AG04449 (cell line): ENCODE measurements around the gene RAD9A.

Source experiments
- CTCF ChIA-PET: fragments of 350-600 bp; formaldehyde crosslinking; extraction: SDS; loops from one replicate; lab custom pipeline; 2021; ENCODE audit warnings: antibody characterized with exemption; lab: Yijun Ruan, JAX
- POLR2A ChIA-PET: fragments of 400-600, 350-600 bp; formaldehyde crosslinking; extraction: SDS; loops from one replicate; lab custom pipeline; 2020; ENCODE audit warnings: antibody characterized with exemption, inconsistent platforms; lab: Yijun Ruan, JAX
- DNase-seq: peaks from one replicate; pipeline ENCODE4 v3.0.0-alpha.2; 2010; ENCODE audit warnings: low read depth, low spot score
- H3K4me3 ChIP-seq: 2 replicates; pipeline ENCODE4 v1.5.1; 2011; ENCODE audit warnings: low read depth, mild to moderate bottlenecking, control low read depth, low read length
- CTCF ChIP-seq: IDR thresholded peaks from one replicate; pipeline ENCODE4 v1.5.1; 2011; ENCODE audit warnings: mild to moderate bottlenecking, moderate library complexity, low read length, control low read depth, inconsistent platforms; ENCODE audit not compliant: insufficient read depth; ENCODE audit errors: missing control alignments

Gene RAD9A

DNA sequence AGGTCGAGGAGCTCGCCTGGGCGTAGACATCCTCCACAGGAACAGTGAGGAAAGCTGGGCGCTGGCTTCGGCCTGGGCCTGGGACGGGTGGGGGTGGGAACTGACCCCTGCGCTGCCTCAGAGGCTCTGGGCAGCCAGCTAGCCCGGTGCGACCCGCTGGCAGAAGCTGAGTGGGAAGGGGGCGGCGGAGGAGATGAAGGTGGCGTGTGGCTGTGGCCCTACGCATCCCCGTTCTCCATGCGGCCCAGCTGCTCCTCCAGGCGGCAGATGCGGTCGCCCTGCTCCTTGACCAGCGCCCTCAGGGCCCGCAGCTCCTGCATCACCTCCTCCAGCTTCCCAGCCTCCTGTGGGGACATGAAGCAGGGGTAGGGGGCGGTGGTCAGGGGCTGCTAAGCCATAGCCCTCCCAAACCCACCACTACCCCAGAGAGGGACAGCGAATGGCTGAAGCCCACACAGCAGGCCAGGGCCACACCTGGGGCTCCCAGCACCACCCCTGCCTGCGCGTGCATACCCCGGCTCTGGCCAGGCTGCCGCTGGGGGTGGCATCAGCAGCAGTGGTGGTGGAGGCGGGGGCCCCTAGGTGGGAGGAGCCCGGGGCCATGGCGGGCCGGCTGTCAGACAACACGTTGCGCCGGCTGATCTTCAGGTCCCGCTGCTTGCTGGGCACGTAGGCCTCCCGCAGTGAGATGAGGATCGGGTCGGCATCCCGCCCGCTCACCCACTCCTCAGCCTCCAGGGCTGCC, 46.5 kb downstream of the RAD9A start:
- H3K4me3 ChIP-seq, result no peak overlapping the region
- no peak for TF ChIP-seq CTCF
- ChIA-PET POLR2A (interaction anchor here (1.2 kb wide), 1 partner anchor 30 kb away, joined by 3 read pairs; the partner anchor contains the start of gene TMEM134), CTCF (interaction anchor here (0.7 to 2.1 kb wide), 4 partner anchors 9 to 37 kb away, joined by 3 to 9 read pairs (median 3); partner anchors contain the start of gene RPS6KB2)
- no peak for DNase-seq

GRCh38 chr11:67439321-67440228, 47.8 kb downstream of the RAD9A start:
- ChIA-PET CTCF (interaction anchor here (0.8 to 2.1 kb wide), 2 partner anchors 11 to 29 kb away, joined by 3 to 9 read pairs; partner anchors contain the start of gene RPS6KB2), POLR2A (no interaction called here)
- H3K4me3 ChIP-seq, result no peak overlapping the region
- DNase-seq, result no peak
- peak; percentile 38 for TF ChIP-seq CTCF

DNA sequence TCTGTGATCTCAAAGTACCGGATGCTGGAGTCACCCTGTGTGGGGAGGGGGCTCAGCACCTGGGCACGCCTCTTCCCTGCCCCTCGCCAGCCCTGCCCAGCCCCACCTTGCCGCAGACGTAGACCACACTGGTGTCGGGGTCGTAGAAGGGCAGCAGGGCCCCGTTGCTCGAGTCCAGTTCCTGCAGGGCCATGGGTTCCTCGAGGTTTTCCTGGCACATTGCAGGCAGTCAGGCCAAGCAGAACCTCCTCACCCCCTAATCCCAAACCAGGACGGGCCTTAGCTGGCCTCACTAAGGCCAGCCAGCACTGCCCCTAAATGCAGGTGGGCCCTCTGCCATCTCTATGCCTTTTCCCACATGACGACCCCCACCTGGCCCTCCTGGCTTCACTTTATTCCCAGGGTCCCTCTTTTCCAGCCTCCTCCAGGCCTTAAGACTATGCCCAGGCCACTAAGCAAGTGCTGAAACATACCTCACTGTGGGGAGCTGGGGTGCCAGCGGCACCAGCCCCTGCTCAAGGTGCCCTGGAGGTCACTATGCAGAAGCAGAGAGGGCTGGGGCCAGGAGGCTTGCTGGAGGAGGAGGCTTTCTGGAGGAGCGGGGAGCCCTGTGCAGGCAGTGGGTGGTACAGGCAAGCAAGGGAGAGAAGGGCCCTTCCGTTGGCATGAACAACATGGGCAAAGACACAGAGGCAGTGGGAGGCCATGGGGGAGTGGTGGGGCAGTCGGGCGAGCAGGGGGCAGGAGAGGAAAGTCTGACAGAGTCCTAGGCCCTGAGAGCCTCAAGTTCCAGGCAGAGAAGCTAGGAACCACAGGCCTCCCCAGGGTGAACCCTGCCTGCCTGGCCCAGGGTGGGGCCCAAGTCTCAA, 48.7 kb downstream of the RAD9A start:
- no peak for TF ChIP-seq CTCF
- no peak overlapping the region for H3K4me3 ChIP-seq
- CTCF ChIA-PET, result no interaction called here
- DNase-seq, result no peak
- POLR2A ChIA-PET, result no interaction called here

DNA sequence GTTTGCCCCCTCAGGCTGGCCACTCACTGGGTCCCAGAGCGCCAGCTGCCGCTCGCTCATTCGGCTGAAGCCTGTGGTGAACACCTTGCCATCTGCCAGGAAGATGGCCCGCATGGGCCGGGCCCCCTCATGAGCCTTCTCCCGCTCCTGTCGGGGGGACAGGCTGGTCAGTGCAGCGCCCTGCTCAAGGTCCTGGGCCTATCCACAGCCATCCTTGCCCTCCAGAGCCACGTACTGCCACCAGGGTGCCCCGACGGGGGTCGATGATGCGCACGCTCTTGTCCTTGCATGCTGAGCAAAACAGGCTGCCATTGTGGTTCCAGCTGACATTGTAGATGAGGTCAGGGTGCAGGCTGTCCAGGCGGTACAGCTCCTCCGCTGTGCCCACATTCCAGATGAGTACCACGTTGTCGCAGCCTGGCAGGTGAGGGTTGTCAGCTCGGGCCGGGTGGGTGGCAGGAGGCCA, 49.3 kb downstream of the RAD9A start:
- POLR2A ChIA-PET, result no interaction called here
- no peak for DNase-seq
- CTCF ChIA-PET, result no interaction called here
- no peak for TF ChIP-seq CTCF
- H3K4me3 ChIP-seq, result no peak overlapping the region

DNA sequence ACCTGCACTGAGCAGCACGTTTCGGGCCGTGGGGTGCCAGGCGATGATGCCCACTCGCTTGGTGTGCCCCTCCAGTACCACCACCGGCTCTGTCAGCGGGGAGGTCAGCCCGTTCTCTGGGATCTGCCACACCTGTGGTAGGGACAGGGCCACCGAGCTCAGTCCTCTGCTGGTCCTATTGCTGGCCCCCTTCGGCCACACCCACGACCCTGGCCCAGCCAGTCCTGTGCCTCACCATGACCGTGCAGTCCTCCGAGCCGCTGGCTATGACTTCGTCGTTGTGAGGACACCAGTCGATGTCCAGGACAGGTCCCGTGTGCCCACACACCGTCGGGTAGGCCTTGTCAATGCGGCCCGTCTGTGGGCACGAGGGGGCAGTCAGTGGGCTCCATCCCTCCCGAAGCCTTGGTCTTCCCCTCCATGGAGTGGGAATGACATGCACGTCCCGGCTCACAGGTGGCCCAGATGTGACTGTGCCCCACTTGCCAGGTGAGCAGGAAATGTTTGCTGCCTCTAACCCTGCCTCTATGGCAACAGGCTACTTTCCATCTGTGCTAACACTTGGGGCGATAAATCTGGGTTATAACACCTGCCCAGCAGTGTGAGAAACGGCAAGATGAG, 50.1 kb downstream of the RAD9A start:
- POLR2A ChIA-PET, result no interaction called here
- TF ChIP-seq CTCF, result no peak
- peak overlapping the region; percentile 85 for H3K4me3 ChIP-seq
- DNase-seq, result no peak
- CTCF ChIA-PET, result no interaction called here
